GM12801 (cell line): ENCODE data around the gene BRD1.

Source experiments
- CTCF ChIP-seq: IDR thresholded peaks from one replicate; pipeline ENCODE4 v1.5.1; 2011; ENCODE audit warnings: control low read depth; ENCODE audit not compliant: insufficient read length; ENCODE audit errors: extremely low read depth

The BRD1 gene

DNA sequence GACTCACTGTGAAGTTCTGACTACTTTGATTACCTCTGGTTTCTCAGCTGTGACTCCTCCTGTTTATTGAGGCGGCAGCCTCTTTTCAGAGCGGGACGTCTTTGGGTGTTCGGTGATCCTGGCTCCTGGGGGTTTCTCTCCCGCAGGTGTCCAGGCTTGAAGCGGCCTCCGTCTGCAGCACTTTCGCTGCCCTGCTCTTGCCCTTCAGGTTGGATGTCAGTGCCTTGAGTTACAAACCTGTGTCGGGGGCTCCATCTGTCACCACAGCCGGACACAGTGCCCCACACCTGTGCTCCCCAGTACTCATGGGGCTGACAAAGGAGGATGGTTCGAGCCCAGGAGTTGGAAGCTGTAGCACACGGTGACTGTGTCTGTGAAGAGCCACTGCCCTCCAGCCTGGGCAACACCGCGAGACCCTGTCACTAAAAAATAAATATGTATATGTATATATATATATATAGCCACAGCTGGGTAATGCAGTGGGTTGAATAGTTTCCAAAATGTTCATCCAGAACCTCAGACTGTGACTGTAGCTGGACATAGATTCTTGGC lies 104.1 kb downstream of the BRD1 start:
- no peak for TF ChIP-seq CTCF
